Thyroid gland (tissue), 4 donors: ENCODE results near the gene SULT1A3.

Experiments
- POLR2A ChIP-seq, 2 donors: fragments of 450-650 bp; IDR thresholded peaks; one replicate each; pipeline ENCODE4 v1.6.1; 2017; ENCODE audit warnings: antibody characterized with exemption in 2 of 2, mild to moderate bottlenecking in 2 of 2, moderate library complexity in 1 of 2
- TF ChIP-seq, protein P1 (sequence below), 6 experiments: fragments of 200-600 bp in 3 of 6; fragments of 450-650 bp in 3 of 6; sonication (generic) in 3 of 6; IDR thresholded peaks; one replicate each; pipeline ENCODE4 v1.5.1; 2016 to 2019; ENCODE audit warnings: antibody characterized with exemption in 6 of 6, mild to moderate bottlenecking in 2 of 6, inconsistent platforms in 1 of 6, moderate library complexity in 1 of 6

DNA sequence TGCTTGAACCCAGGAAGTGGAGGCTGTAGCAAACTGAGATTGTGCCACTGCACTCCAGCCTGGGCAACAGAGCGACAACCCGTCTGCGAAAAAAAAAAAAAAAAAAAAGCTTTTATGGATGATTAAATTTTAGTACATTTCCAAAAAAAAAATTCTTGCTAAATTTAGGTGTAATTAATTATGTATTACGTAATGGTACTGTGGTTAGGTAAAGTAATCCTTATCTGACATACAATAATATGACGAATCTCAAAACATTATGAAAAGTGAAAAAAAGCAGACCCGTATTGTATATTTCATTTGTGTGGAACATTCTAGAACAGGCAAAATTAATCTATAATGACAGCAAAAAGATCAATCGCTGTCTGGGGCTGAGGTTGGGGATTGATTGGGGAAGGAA lies 26.0 kb upstream of the SULT1A3 start:
- TF ChIP-seq, protein P1, sequence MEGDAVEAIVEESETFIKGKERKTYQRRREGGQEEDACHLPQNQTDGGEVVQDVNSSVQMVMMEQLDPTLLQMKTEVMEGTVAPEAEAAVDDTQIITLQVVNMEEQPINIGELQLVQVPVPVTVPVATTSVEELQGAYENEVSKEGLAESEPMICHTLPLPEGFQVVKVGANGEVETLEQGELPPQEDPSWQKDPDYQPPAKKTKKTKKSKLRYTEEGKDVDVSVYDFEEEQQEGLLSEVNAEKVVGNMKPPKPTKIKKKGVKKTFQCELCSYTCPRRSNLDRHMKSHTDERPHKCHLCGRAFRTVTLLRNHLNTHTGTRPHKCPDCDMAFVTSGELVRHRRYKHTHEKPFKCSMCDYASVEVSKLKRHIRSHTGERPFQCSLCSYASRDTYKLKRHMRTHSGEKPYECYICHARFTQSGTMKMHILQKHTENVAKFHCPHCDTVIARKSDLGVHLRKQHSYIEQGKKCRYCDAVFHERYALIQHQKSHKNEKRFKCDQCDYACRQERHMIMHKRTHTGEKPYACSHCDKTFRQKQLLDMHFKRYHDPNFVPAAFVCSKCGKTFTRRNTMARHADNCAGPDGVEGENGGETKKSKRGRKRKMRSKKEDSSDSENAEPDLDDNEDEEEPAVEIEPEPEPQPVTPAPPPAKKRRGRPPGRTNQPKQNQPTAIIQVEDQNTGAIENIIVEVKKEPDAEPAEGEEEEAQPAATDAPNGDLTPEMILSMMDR (IDR thresholded peaks at IDR 0.05) = no peak
- TF ChIP-seq POLR2A (IDR thresholded peaks at IDR 0.05) = no peak
